Fibroblast of skin of back (primary cell): ENCODE results near the gene YY1.
A peak's percentile ranks its signal among the peaks of the same experiment; 100 is the strongest.
"Not testable (repeated sequence)": the region's sequence is repeated elsewhere in the genome, so short reads cannot be mapped to it uniquely, and the experiment has no call there.

Source experiments
- DNase-seq: peaks from one replicate; pipeline ENCODE4 v3.0.0-alpha.2; 2013

The YY1 gene

GRCh38 chr14:100297320-100298300 lies 58.7 kb downstream of the YY1 start:
- no peak for DNase-seq

GRCh38 chr14:100298551-100299237 lies 59.8 kb downstream of the YY1 start:
- DNase-seq, result no peak

GRCh38 chr14:100299238-100299560 lies 60.3 kb downstream of the YY1 start:
- DNase-seq, result no peak

- no peak for DNase-seq
Observed at GRCh38 chr14:100302616-100303015, 63.7 kb downstream of the YY1 start.

GRCh38 chr14:100303179-100303578 lies 64.2 kb downstream of the YY1 start:
- DNase-seq, result peak; percentile 21

GRCh38 chr14:100303925-100304324 lies 65.0 kb downstream of the YY1 start:
- no peak for DNase-seq

GRCh38 chr14:100304825-100305323 lies 65.9 kb downstream of the YY1 start:
- DNase-seq, result no peak

- peak; percentile 19 for DNase-seq
Observed at GRCh38 chr14:100305324-100306100, 66.6 kb downstream of the YY1 start.

GRCh38 chr14:100306101-100306997 lies 67.4 kb downstream of the YY1 start, which contains the start of gene SLC25A29:
Gene SLC25A29, minus strand, starts transcription at chr14:100306444. Its CDS starts 212 bp downstream, at chr14:100306232.
- peak; percentile 92 for DNase-seq

GRCh38 chr14:100306998-100307765 lies 68.2 kb downstream of the YY1 start:
- peak; percentile 29 for DNase-seq

- no peak for DNase-seq
Observed at GRCh38 chr14:100307766-100308426, 69.0 kb downstream of the YY1 start.

GRCh38 chr14:100308427-100308792 lies 69.5 kb downstream of the YY1 start:
- DNase-seq, result not testable (repeated sequence)

GRCh38 chr14:100309028-100309737 lies 70.2 kb downstream of the YY1 start:
- no peak for DNase-seq

- not testable (repeated sequence) for DNase-seq
Observed at GRCh38 chr14:100312110-100312876, 73.3 kb downstream of the YY1 start.

- no peak for DNase-seq
Observed at GRCh38 chr14:100312877-100313400, 74.0 kb downstream of the YY1 start.

GRCh38 chr14:100313464-100314230 lies 74.7 kb downstream of the YY1 start:
- no peak for DNase-seq

- no peak for DNase-seq
Observed at GRCh38 chr14:100314724-100315123, 75.8 kb downstream of the YY1 start.

- no peak for DNase-seq
Observed at GRCh38 chr14:100317389-100317788, 78.4 kb downstream of the YY1 start.
